Stomach smooth muscle (tissue), 2 donors: Measurements from ENCODE around the gene MIPOL1.
"Not testable (repeated sequence)": the region's sequence is repeated elsewhere in the genome, so short reads cannot be mapped to it uniquely, and the experiment has no call there.

Experiments used
- H3K27ac ChIP-seq: one replicate; pipeline ENCODE4 v1.7.0; 2013; ENCODE audit warnings: mild to moderate bottlenecking, low read length, inconsistent platforms
- H3K27me3 ChIP-seq, 2 donors: one replicate each; pipeline ENCODE4 v1.7.0; 2013; ENCODE audit warnings: low read length in 2 of 2; ENCODE audit not compliant: insufficient read depth in 2 of 2, control insufficient read depth in 1 of 2
- H3K36me3 ChIP-seq, 2 donors: one replicate each; pipeline ENCODE4 v1.7.0; 2013; ENCODE audit warnings: low read length in 2 of 2; ENCODE audit not compliant: control insufficient read depth in 2 of 2, insufficient read depth in 2 of 2
- H3K4me1 ChIP-seq: one replicate; pipeline ENCODE4 v1.7.0; 2013; ENCODE audit warnings: low read length; ENCODE audit not compliant: control insufficient read depth, insufficient read depth
- H3K4me3 ChIP-seq, 2 donors: one replicate each; pipeline ENCODE4 v1.7.0; 2013; ENCODE audit warnings: low read length in 2 of 2
- H3K9ac ChIP-seq, 2 donors: one replicate each; pipeline ENCODE4 v1.7.0; 2013; ENCODE audit warnings: low read length in 2 of 2, mild to moderate bottlenecking in 1 of 2
- H3K9me3 ChIP-seq, 2 donors: one replicate each; pipeline ENCODE4 v1.7.0; 2013; ENCODE audit warnings: low read length in 2 of 2; ENCODE audit not compliant: control insufficient read depth in 2 of 2
- donor health status: healthy.
- donor health status: Pancreatic carcinoma.

MIPOL1 gene

DNA sequence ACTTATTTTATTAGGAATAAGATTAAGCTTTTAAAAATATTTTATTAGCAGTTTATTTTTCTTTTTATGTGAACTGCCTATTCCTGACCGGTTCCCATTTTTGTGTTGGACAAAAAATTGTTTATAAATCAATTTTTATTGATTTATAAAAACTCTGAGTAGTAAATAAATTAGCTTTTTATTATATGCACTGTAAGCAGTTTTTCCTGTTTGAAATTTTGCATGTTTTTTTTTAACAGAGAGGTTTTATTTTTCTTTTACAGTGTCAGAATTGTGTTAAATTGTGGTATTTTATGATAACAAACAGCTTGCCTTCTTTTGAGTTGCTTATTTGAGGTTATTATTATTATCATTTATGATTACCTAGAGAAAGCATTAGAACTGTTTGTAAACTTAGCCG is 329.3 kb downstream of the MIPOL1 start:
- H3K27me3 ChIP-seq, result no peaks in the 10 kb centered on the region
- no peaks in the 10 kb centered on the region for H3K9me3 ChIP-seq
- no peak overlapping the region for H3K4me3 ChIP-seq
- no peak overlapping the region for H3K27ac ChIP-seq
- no peak overlapping the region for H3K9ac ChIP-seq
- no peaks in the 10 kb centered on the region for H3K4me1 ChIP-seq
- no peaks in the 10 kb centered on the region for H3K36me3 ChIP-seq

DNA sequence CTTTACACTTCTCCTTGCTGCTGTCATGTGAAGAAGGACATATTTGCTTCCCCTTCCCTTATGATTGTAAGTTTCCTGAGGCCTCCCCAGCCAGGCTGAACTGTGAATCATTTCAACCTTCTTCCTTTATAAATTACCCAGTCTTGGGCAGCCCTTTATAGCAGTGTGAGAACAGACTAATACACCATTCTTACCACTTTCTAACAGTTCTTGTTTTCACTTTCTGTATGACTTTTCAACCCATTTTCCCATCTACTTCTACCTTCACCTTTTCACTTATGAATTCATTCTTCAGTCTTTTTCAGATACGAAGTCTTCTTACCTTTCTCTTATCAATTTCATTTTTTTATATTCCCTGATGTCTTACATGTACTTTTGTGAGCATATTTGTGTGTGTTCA is 342.3 kb downstream of the MIPOL1 start:
- Histone ChIP-seq H3K4me3 (no peak overlapping the region), H3K9ac (no peak overlapping the region), H3K27me3 (no peaks in the 10 kb centered on the region), H3K4me1 (no peaks in the 10 kb centered on the region), H3K36me3 (no peaks in the 10 kb centered on the region), H3K9me3 (no peaks in the 10 kb centered on the region), H3K27ac (no peak overlapping the region)

- H3K36me3 ChIP-seq, result no peaks in the 10 kb centered on the region
- H3K9me3 ChIP-seq, result no peaks in the 10 kb centered on the region
- H3K4me1 ChIP-seq, result no peaks in the 10 kb centered on the region
- no peak overlapping the region for H3K9ac ChIP-seq
- no peaks in the 10 kb centered on the region for H3K27me3 ChIP-seq
- H3K27ac ChIP-seq, result no peak overlapping the region
- H3K4me3 ChIP-seq, result no peak overlapping the region
Measured at GRCh38 chr14:37544407-37544806, 346.7 kb downstream of the MIPOL1 start.

DNA sequence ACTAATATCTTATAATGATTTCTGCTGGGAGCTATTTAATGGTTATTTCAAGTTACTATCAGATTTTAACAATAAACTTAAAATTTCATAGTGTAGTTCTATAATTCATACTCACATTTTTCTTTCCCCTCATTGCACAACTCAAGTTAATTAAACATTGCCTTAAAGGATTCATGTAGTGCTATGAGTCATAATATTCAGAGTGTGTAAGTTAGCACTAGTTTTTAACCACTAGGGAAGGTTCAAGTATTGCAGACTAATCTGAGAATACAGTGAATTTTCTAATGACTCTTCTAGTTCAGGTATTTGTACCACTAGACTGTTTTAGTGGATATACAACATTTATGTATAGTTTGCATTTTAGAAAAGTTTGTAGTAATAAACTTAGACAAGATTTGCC is 347.4 kb downstream of the MIPOL1 start:
- no peaks in the 10 kb centered on the region for H3K4me1 ChIP-seq
- no peak overlapping the region for H3K27ac ChIP-seq
- H3K9me3 ChIP-seq, result no peaks in the 10 kb centered on the region
- no peak overlapping the region for H3K9ac ChIP-seq
- H3K4me3 ChIP-seq, result no peak overlapping the region
- H3K27me3 ChIP-seq, result no peaks in the 10 kb centered on the region
- H3K36me3 ChIP-seq, result no peaks in the 10 kb centered on the region

- H3K27me3 ChIP-seq, result no peaks in the 10 kb centered on the region
- H3K4me1 ChIP-seq, result no peaks in the 10 kb centered on the region
- no peak overlapping the region for H3K27ac ChIP-seq
- H3K9me3 ChIP-seq, result no peaks in the 10 kb centered on the region
- H3K4me3 ChIP-seq, result no peak overlapping the region
- no peaks in the 10 kb centered on the region for H3K36me3 ChIP-seq
- H3K9ac ChIP-seq, result no peak overlapping the region
Measured at GRCh38 chr14:37546621-37547447, 349.1 kb downstream of the MIPOL1 start.

GRCh38 chr14:37550511-37550910 is 352.8 kb downstream of the MIPOL1 start:
- Histone ChIP-seq H3K36me3 (no peaks in the 10 kb centered on the region), H3K27ac (no peak overlapping the region), H3K9me3 (no peaks in the 10 kb centered on the region), H3K27me3 (no peaks in the 10 kb centered on the region), H3K9ac (no peak overlapping the region), H3K4me3 (no peak overlapping the region), H3K4me1 (no peaks in the 10 kb centered on the region)

DNA sequence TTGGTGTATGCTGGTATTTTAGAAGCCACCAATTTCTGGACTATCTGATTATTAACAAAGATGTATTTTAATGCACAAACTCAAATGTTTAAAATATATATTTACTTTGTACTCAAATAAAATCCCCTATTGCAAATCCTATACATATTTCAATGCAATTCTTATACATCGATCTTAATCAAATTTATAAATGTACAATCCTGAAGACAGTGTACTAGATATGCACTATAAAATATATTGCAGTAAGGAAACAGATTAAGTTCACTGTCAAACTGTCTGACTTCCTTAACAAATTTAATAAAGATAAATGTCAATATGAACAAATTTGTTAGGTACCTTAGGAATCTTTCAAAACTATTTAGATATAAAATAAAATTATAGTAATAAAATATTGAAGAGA is 353.4 kb downstream of the MIPOL1 start:
- Histone ChIP-seq H3K4me3 (no peak overlapping the region), H3K9ac (no peak overlapping the region), H3K4me1 (no peaks in the 10 kb centered on the region), H3K27me3 (no peaks in the 10 kb centered on the region), H3K27ac (no peak overlapping the region), H3K9me3 (no peaks in the 10 kb centered on the region), H3K36me3 (no peaks in the 10 kb centered on the region)

DNA sequence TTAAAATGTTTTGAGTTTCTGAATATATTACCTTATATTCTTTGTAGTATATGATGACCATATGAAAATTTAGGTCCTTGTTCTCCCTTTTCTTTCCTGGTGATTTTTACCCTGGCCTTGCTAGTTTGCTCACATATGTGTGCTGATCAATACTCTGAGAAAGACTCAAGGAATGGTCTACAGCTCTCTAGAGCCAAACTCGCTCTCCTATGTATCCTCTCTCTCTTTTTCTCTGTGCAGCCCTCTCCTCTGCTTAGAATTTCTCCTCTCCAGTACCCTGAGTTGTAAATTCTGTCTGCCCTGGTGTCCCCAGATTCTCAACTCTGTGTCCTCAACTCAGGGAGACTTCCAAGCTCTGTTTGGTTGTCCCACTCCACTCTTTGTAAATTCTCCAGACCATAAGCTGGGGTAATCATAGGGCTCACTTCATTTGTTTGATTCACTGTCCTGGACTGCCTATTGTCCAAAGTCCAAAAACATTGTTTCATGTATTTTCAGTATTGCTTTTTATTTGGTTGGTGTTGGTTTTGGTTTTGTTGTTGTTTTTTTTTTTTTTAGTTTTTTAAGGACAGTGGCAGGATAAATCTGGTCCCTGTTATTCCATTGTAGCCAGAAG is 356.3 kb downstream of the MIPOL1 start:
- Histone ChIP-seq H3K4me1 (no peaks in the 10 kb centered on the region), H3K27me3 (no peaks in the 10 kb centered on the region), H3K4me3 (no peak overlapping the region), H3K9ac (no peak overlapping the region), H3K9me3 (no peaks in the 10 kb centered on the region), H3K36me3 (no peaks in the 10 kb centered on the region), H3K27ac (no peak overlapping the region)

DNA sequence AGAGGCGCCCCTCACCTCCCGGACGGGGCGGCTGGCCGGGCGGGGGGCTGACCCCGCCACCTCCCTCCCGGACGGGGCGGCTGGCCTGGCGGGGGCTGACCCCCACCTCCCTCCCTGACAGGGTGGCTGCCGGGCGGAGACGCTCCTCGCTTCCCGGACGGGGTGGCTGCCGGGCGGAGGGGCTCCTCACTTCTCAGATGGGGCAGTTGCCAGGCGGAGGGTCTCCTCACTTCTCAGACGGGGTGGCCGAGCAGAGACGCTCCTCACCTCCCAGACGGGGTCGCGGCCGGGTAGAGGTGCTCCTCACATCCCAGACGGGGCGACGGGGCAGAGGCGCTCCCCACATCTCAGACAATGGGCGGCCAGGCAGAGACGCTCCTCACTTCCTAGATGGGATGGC is 357.9 kb downstream of the MIPOL1 start:
- not testable (repeated sequence) for H3K27me3 ChIP-seq, H3K27ac ChIP-seq, H3K4me3 ChIP-seq, H3K36me3 ChIP-seq, H3K4me1 ChIP-seq, H3K9ac ChIP-seq, H3K9me3 ChIP-seq

GRCh38 chr14:37558740-37559139 is 361.0 kb downstream of the MIPOL1 start:
- Histone ChIP-seq H3K9me3 (no peaks in the 10 kb centered on the region), H3K9ac (no peak overlapping the region), H3K4me3 (no peak overlapping the region), H3K27ac (no peak overlapping the region), H3K27me3 (no peaks in the 10 kb centered on the region), H3K4me1 (no peaks in the 10 kb centered on the region), H3K36me3 (no peaks in the 10 kb centered on the region)

DNA sequence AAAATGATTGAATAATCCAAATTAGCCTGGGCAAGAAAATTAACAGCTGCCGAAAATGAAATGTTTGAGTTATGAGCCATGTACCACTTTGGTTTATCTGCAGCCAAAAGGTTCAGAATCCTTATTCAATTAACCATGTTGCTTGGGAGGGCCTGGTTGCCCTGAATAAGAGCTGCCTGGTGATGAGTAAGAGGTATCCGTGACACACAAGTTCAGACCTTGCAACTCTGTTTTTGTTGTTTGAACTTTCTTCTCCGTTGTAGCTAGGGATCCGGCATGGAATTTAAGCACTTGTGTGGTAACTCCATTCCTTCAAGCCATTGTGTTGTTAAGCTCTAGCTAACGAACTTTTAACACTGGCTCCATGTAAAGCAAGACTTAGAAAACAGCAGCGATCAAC is 361.6 kb downstream of the MIPOL1 start:
- Histone ChIP-seq H3K27ac (no peak overlapping the region), H3K4me1 (no peaks in the 10 kb centered on the region), H3K4me3 (no peak overlapping the region), H3K27me3 (no peaks in the 10 kb centered on the region), H3K9ac (no peak overlapping the region), H3K9me3 (no peaks in the 10 kb centered on the region), H3K36me3 (no peaks in the 10 kb centered on the region)
